NCI-H2227 treated with DMSO at 0.1 percent for 48 hours (cell line): Measurements from ENCODE around the gene FRK.

Experiments
- DNase-seq: peaks from one replicate; lab custom pipeline; 2025; lab: John Stamatoyannopoulos, UW

FRK gene

GRCh38 chr6:115887891-115888290 is 172.8 kb downstream of the FRK start:
- DNase-seq = no peak

- DNase-seq = no peak
Measured at GRCh38 chr6:115885636-115886366, 174.9 kb downstream of the FRK start.

GRCh38 chr6:115882771-115883170 is 177.9 kb downstream of the FRK start:
- DNase-seq = no peak

GRCh38 chr6:115882174-115882573 is 178.5 kb downstream of the FRK start:
- DNase-seq = no peak
